SK-N-SH (cell line): ENCODE measurements around the gene BMAL1. TPM values are rescaled to one million over a fixed set of nuclear protein-coding genes. Genes with fewer than 3 reads are reported as not detected.
A peak's percentile ranks its signal among the peaks of the same experiment; 100 is the strongest.

ENCODE experiments used
- CTCF ChIA-PET: fragments of 300-600, 350-600 bp; formaldehyde crosslinking; extraction: SDS; loops from one replicate; lab custom pipeline; 2021; lab: Yijun Ruan, JAX
- POLR2A ChIA-PET: fragments of 350-600 bp; sonication (Branson Sonifier 250); formaldehyde crosslinking; extraction: SDS; loops from one replicate; lab custom pipeline; 2020; ENCODE audit warnings: antibody characterized with exemption, inconsistent platforms; lab: Yijun Ruan, JAX
- DNase-seq: peaks from one replicate; pipeline ENCODE4 v3.0.0; 2012
- H2AFZ ChIP-seq: fragments of 200-600 bp; sonication (generic); 2 replicates; pipeline ENCODE4 v1.8.1; 2016; ENCODE audit warnings: antibody characterized with exemption, mild to moderate bottlenecking, low read depth
- H3F3A ChIP-seq: fragments of 200-600 bp; sonication (generic); replicated peaks from 2 replicates; pipeline ENCODE3; 2016; ENCODE audit warnings: antibody characterized with exemption, mild to moderate bottlenecking; ENCODE audit not compliant: insufficient read depth
- H3K27ac ChIP-seq, 2 experiments: fragments of 200-500 bp in 1 of 2; fragments of 200-600 bp in 1 of 2; sonication (Bioruptor generic) in 1 of 2; sonication (generic), shearing (Covaris generic) in 1 of 2; 2 replicates each; pipeline versions ENCODE4 v1.5.1 to v1.6.1; 2014 to 2016; ENCODE audit warnings: low read depth in 2 of 2, inconsistent platforms in 1 of 2, low read length in 1 of 2, mild to moderate bottlenecking in 1 of 2, mixed read lengths in 1 of 2
- H3K27me3 ChIP-seq: fragments of 200-600 bp; sonication (generic), shearing (Covaris generic); 2 replicates; pipeline ENCODE4 v1.6.1; 2016; ENCODE audit warnings: mixed run types; ENCODE audit not compliant: insufficient read depth
- H3K36me3 ChIP-seq, 2 experiments: fragments of 200-500 bp in 1 of 2; fragments of 200-600 bp in 1 of 2; sonication (Bioruptor generic) in 1 of 2; sonication (generic) in 1 of 2; replicated peaks in 1 of 2; 2 replicates each; pipeline versions ENCODE3 to v1.5.1; 2014 to 2016; ENCODE audit warnings: low read length in 1 of 2, mild to moderate bottlenecking in 1 of 2; ENCODE audit not compliant: insufficient read depth in 2 of 2, control insufficient read depth in 1 of 2
- H3K4me1 ChIP-seq, 2 experiments: fragments of 200-500 bp in 1 of 2; fragments of 200-600 bp in 1 of 2; sonication (Bioruptor generic) in 1 of 2; sonication (generic), shearing (Covaris generic) in 1 of 2; 2 replicates each; pipeline versions ENCODE4 v1.5.1 to v1.6.1; 2014 to 2016; ENCODE audit warnings: low read depth in 1 of 2, low read length in 1 of 2, mixed run types in 1 of 2; ENCODE audit not compliant: insufficient read depth in 2 of 2, control insufficient read depth in 1 of 2
- H3K4me2 ChIP-seq: fragments of 200-600 bp; sonication (generic), shearing (Covaris generic); 2 replicates; pipeline ENCODE4 v1.6.1; 2017; ENCODE audit warnings: mixed run types
- H3K4me3 ChIP-seq, 2 experiments: fragments of 200-500 bp in 1 of 2; fragments of 200-600 bp in 1 of 2; sonication (Bioruptor generic) in 1 of 2; sonication (generic), shearing (Covaris generic) in 1 of 2; 2 replicates each; pipeline versions ENCODE4 v1.5.1 to v1.8.1; 2014 to 2016; ENCODE audit warnings: low read depth in 2 of 2, inconsistent platforms in 1 of 2, low read length in 1 of 2, mild to moderate bottlenecking in 1 of 2, mixed read lengths in 1 of 2, moderate library complexity in 1 of 2
- H3K79me2 ChIP-seq: fragments of 200-600 bp; sonication (generic); 2 replicates; pipeline ENCODE4 v1.8.1; 2017; ENCODE audit warnings: mild to moderate bottlenecking; ENCODE audit not compliant: insufficient read depth
- H3K9ac ChIP-seq: fragments of 200-600 bp; sonication (generic); 2 replicates; pipeline ENCODE4 v1.6.1; 2017; ENCODE audit warnings: mixed run types
- H3K9me2 ChIP-seq: fragments of 200-600 bp; sonication (generic); 2 replicates; pipeline ENCODE4 v1.6.1; 2017; ENCODE audit warnings: mixed run types
- H3K9me3 ChIP-seq: fragments of 200-600 bp; sonication (generic); 2 replicates; pipeline ENCODE4 v1.6.1; 2017; ENCODE audit warnings: mixed run types, mild to moderate bottlenecking, moderate library complexity
- H4K20me1 ChIP-seq: fragments of 200-600 bp; sonication (generic); 2 replicates; pipeline ENCODE4 v1.6.1; 2017; ENCODE audit warnings: mild to moderate bottlenecking, mixed run types; ENCODE audit not compliant: insufficient read depth
- CHD2 ChIP-seq: fragments of 150-350 bp; IDR thresholded peaks from 2 replicates; pipeline ENCODE4 v1.6.1; 2018; ENCODE audit warnings: low read length; ENCODE audit not compliant: partially characterized antibody
- ELF1 ChIP-seq: IDR thresholded peaks from 2 replicates; pipeline ENCODE4 v1.4.0; 2012
- EP300 ChIP-seq, 2 experiments: IDR thresholded peaks; 2 replicates each; pipeline versions ENCODE4 v1.4.0 to v1.6.1; 2012; ENCODE audit warnings: borderline replicate concordance in 1 of 2, low read depth in 1 of 2, low read length in 1 of 2
- EZH2phosphoT487 ChIP-seq: fragments of 200-600 bp; sonication (generic); IDR thresholded peaks from 2 replicates; pipeline ENCODE4 v1.6.1; 2017; ENCODE audit warnings: low read depth, mixed run types, mild to moderate bottlenecking, antibody characterized with exemption, moderate library complexity, borderline replicate concordance
- FOXM1 ChIP-seq: IDR thresholded peaks from 2 replicates; pipeline ENCODE4 v1.4.0; 2012; ENCODE audit warnings: low read depth, mild to moderate bottlenecking
- MEF2A ChIP-seq: IDR thresholded peaks from 2 replicates; pipeline ENCODE4 v1.4.0; 2012; ENCODE audit warnings: low read depth, borderline replicate concordance
- MXI1 ChIP-seq: IDR thresholded peaks from 2 replicates; pipeline ENCODE4 v1.6.1; 2012; ENCODE audit warnings: mild to moderate bottlenecking, low read depth, low read length, improper control_type of control experiment
- NFIC ChIP-seq: IDR thresholded peaks from 2 replicates; pipeline ENCODE4 v1.4.0; 2012; ENCODE audit warnings: borderline replicate concordance
- NRF1 ChIP-seq: IDR thresholded peaks from 2 replicates; pipeline ENCODE4 v1.6.1; 2012; ENCODE audit warnings: low read depth, mild to moderate bottlenecking, low read length
- POLR2AphosphoS5 ChIP-seq: IDR thresholded peaks from 2 replicates; pipeline ENCODE4 v1.6.1; 2012; ENCODE audit warnings: low read depth, low read length
- RCOR1 ChIP-seq: fragments of 150-350 bp; IDR thresholded peaks from 2 replicates; pipeline ENCODE4 v1.6.1; 2017; ENCODE audit warnings: antibody characterized with exemption, low read length
- RFX5 ChIP-seq: IDR thresholded peaks from 2 replicates; pipeline ENCODE4 v1.6.1; 2012; ENCODE audit warnings: mild to moderate bottlenecking, improper control_type of control experiment, low read length
- RXRA ChIP-seq: IDR thresholded peaks from 2 replicates; pipeline ENCODE4 v1.4.0; 2012; ENCODE audit warnings: low read depth, mild to moderate bottlenecking, borderline replicate concordance
- SMC3 ChIP-seq: IDR thresholded peaks from 2 replicates; pipeline ENCODE4 v1.6.1; 2012; ENCODE audit warnings: low read depth, low read length, improper control_type of control experiment
- TCF12 ChIP-seq: IDR thresholded peaks from 2 replicates; pipeline ENCODE4 v1.4.0; 2012
- WGBS: methylation state at CpG from one replicate; pipeline ENCODE4 v1.1.6; 2017; ENCODE audit warnings: low lambda C conversion rate; 5-methylcytosine and 5-hydroxymethylcytosine counted together
- polyA plus RNA-seq, 3 experiments: library from polyadenylated mRNA; depleted of rRNA; stranded (reverse); fragments of >200 nt; gene quantifications; 2 replicates each; pipeline ENCODE4 v1.2.3, GENCODE V29; 2012
- TF ChIP-seq, protein P1 (sequence below): fragments of 200-600 bp; sonication (generic); IDR thresholded peaks from 2 replicates; pipeline ENCODE4 v1.6.1; 2017; ENCODE audit warnings: antibody characterized with exemption, mild to moderate bottlenecking, moderate library complexity
- TF ChIP-seq, protein P2 (sequence below): IDR thresholded peaks from 2 replicates; pipeline ENCODE4 v1.6.1; 2012; ENCODE audit warnings: mild to moderate bottlenecking, low read depth, low read length, moderate library complexity
- TF ChIP-seq, protein P3 (sequence below): IDR thresholded peaks from 2 replicates; pipeline ENCODE4 v1.4.0; 2012; ENCODE audit warnings: low read depth
- TF ChIP-seq, protein P4 (sequence below): fragments of 150-350 bp; IDR thresholded peaks from 2 replicates; pipeline ENCODE4 v1.6.1; 2017; ENCODE audit warnings: antibody characterized with exemption, low read length, low read depth, borderline replicate concordance

Gene BMAL1
- polyA plus RNA-seq, 1 of the 3 experiments (the other 2 are of a cell fraction): 6.5 TPM

DNA sequence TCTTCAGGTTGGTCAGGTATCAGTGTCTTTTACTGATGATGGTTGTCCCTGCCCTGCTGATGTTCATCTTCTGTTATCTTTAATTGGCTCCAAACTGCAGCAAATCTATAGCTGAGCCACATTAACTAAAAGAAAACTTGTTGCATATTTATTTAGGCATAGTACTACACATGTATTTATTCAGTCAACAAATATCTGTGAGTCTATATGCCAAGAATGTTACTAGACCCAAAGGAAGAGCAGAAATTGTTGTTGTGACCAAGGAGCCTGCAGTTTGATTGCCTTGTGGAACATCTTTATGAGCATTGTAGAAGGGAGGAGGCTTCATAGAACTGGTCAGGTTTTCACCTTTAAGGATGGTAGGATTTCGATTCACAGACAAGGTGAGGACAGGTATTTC, 10.1 kb downstream of the BMAL1 start:
- CTCF ChIA-PET: interaction anchor here (0.8 to 4.5 kb wide), 9 partner anchors 10 to 324 kb away, joined by 3 to 28 read pairs (median 3); no protein-coding TSS in a partner anchor
- no peak for TF ChIP-seq CHD2
- no peak for TF ChIP-seq FOXM1
- no peak for TF ChIP-seq RXRA
- TF ChIP-seq POLR2AphosphoS5: no peak
- TF ChIP-seq, protein P1, sequence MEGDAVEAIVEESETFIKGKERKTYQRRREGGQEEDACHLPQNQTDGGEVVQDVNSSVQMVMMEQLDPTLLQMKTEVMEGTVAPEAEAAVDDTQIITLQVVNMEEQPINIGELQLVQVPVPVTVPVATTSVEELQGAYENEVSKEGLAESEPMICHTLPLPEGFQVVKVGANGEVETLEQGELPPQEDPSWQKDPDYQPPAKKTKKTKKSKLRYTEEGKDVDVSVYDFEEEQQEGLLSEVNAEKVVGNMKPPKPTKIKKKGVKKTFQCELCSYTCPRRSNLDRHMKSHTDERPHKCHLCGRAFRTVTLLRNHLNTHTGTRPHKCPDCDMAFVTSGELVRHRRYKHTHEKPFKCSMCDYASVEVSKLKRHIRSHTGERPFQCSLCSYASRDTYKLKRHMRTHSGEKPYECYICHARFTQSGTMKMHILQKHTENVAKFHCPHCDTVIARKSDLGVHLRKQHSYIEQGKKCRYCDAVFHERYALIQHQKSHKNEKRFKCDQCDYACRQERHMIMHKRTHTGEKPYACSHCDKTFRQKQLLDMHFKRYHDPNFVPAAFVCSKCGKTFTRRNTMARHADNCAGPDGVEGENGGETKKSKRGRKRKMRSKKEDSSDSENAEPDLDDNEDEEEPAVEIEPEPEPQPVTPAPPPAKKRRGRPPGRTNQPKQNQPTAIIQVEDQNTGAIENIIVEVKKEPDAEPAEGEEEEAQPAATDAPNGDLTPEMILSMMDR: no peak
- TF ChIP-seq TCF12: no peak
- TF ChIP-seq NRF1: no peak
- TF ChIP-seq, protein P2, sequence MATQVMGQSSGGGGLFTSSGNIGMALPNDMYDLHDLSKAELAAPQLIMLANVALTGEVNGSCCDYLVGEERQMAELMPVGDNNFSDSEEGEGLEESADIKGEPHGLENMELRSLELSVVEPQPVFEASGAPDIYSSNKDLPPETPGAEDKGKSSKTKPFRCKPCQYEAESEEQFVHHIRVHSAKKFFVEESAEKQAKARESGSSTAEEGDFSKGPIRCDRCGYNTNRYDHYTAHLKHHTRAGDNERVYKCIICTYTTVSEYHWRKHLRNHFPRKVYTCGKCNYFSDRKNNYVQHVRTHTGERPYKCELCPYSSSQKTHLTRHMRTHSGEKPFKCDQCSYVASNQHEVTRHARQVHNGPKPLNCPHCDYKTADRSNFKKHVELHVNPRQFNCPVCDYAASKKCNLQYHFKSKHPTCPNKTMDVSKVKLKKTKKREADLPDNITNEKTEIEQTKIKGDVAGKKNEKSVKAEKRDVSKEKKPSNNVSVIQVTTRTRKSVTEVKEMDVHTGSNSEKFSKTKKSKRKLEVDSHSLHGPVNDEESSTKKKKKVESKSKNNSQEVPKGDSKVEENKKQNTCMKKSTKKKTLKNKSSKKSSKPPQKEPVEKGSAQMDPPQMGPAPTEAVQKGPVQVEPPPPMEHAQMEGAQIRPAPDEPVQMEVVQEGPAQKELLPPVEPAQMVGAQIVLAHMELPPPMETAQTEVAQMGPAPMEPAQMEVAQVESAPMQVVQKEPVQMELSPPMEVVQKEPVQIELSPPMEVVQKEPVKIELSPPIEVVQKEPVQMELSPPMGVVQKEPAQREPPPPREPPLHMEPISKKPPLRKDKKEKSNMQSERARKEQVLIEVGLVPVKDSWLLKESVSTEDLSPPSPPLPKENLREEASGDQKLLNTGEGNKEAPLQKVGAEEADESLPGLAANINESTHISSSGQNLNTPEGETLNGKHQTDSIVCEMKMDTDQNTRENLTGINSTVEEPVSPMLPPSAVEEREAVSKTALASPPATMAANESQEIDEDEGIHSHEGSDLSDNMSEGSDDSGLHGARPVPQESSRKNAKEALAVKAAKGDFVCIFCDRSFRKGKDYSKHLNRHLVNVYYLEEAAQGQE: no peak
- TF ChIP-seq RFX5: no peak
- TF ChIP-seq EZH2phosphoT487: no peak
- no peak for TF ChIP-seq RCOR1
- TF ChIP-seq EP300 (IDR thresholded peaks at IDR 0.05; ENCODE audit: borderline replicate concordance in 1 of 2, low read depth in 1 of 2, low read length in 1 of 2): no peak
- no peak for TF ChIP-seq ELF1
- no peak for TF ChIP-seq MEF2A
- no peak for TF ChIP-seq SMC3
- TF ChIP-seq, protein P3, sequence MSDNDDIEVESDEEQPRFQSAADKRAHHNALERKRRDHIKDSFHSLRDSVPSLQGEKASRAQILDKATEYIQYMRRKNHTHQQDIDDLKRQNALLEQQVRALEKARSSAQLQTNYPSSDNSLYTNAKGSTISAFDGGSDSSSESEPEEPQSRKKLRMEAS: no peak
- TF ChIP-seq NFIC: no peak
- no peak for TF ChIP-seq MXI1
- TF ChIP-seq, protein P4, sequence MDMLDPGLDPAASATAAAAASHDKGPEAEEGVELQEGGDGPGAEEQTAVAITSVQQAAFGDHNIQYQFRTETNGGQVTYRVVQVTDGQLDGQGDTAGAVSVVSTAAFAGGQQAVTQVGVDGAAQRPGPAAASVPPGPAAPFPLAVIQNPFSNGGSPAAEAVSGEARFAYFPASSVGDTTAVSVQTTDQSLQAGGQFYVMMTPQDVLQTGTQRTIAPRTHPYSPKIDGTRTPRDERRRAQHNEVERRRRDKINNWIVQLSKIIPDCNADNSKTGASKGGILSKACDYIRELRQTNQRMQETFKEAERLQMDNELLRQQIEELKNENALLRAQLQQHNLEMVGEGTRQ: no peak
- POLR2A ChIA-PET: no interaction called here
- no peak overlapping the region for H2AFZ ChIP-seq
- no peak overlapping the region for H3K4me3 ChIP-seq
- no peaks in the 10 kb centered on the region for H3K27me3 ChIP-seq
- H3K36me3 ChIP-seq: no peaks in the 10 kb centered on the region
- H3K9ac ChIP-seq: no peak overlapping the region
- H3K9me2 ChIP-seq: no peaks in the 10 kb centered on the region
- H3K4me1 ChIP-seq: peaks cover 4 to 14% of the 10 kb centered on the region in 2 experiments; a peak in 3 of 4 replicates
- H3K4me2 ChIP-seq: peak overlapping the region; percentile 36
- DNase-seq: no peak
- peaks cover 18% of the 10 kb centered on the region for H3K79me2 ChIP-seq
- peaks cover 18% of the 10 kb centered on the region for H4K20me1 ChIP-seq
- no peaks in the 10 kb centered on the region for H3K9me3 ChIP-seq
- 52% methylated on average over 1 of the region's 1 CpG for WGBS
- peak overlapping the region in 1 of 2 experiments; percentile 24; a peak in 1 of 4 replicates for H3K27ac ChIP-seq
- peaks cover 12% of the 10 kb centered on the region for H3F3A ChIP-seq
